Mesendoderm (in vitro differentiated cells): ENCODE results near the gene UTS2B.

Experiments
- DNase-seq: peaks from one replicate; pipeline ENCODE4 v3.0.0; 2013
- H2AK5ac ChIP-seq: 2 replicates; pipeline ENCODE4 v1.6.1; 2013; ENCODE audit warnings: low read length, inconsistent platforms
- H2BK120ac ChIP-seq: 2 replicates; pipeline ENCODE4 v1.6.1; 2013; ENCODE audit warnings: low read depth, mild to moderate bottlenecking, low read length, moderate library complexity, mixed read lengths
- H2BK15ac ChIP-seq: replicated peaks from 2 replicates; pipeline ENCODE4 v1.6.1; 2013; ENCODE audit warnings: low read depth, mild to moderate bottlenecking, moderate library complexity
- H2BK5ac ChIP-seq: 2 replicates; pipeline ENCODE4 v1.6.1; 2013; ENCODE audit warnings: low read length, inconsistent platforms
- H3K18ac ChIP-seq: 2 replicates; pipeline ENCODE4 v1.6.1; 2013; ENCODE audit warnings: mild to moderate bottlenecking, low read length, mixed read lengths
- H3K23ac ChIP-seq: one replicate; pipeline ENCODE4 v1.6.1; 2013; ENCODE audit warnings: low read length
- H3K27ac ChIP-seq: 2 replicates; pipeline ENCODE4 v1.5.1; 2013; ENCODE audit warnings: low read depth, mild to moderate bottlenecking, inconsistent platforms, low read length, moderate library complexity
- H3K27me3 ChIP-seq: 2 replicates; pipeline ENCODE4 v1.6.1; 2013; ENCODE audit warnings: low read length, control low read depth, mild to moderate bottlenecking, inconsistent platforms; ENCODE audit not compliant: insufficient read depth, poor library complexity
- H3K36me3 ChIP-seq: 2 replicates; pipeline ENCODE4 v1.6.1; 2013; ENCODE audit warnings: low read length, inconsistent platforms; ENCODE audit not compliant: control insufficient read depth, insufficient read depth
- H3K4ac ChIP-seq: one replicate; pipeline ENCODE4 v1.6.1; 2013; ENCODE audit warnings: low read depth, mild to moderate bottlenecking, low read length, moderate library complexity
- H3K4me1 ChIP-seq: 2 replicates; pipeline ENCODE4 v1.6.1; 2013; ENCODE audit warnings: low read depth, low read length, inconsistent platforms; ENCODE audit not compliant: control insufficient read depth
- H3K4me2 ChIP-seq: 2 replicates; pipeline ENCODE4 v1.6.1; 2013; ENCODE audit warnings: low read length
- H3K4me3 ChIP-seq: 2 replicates; pipeline ENCODE4 v1.5.1; 2013; ENCODE audit warnings: mild to moderate bottlenecking, low read length
- H3K56ac ChIP-seq: one replicate; pipeline ENCODE4 v1.6.1; 2013; ENCODE audit warnings: low read length
- H3K79me1 ChIP-seq: 2 replicates; pipeline ENCODE4 v1.6.1; 2013; ENCODE audit warnings: low read length, inconsistent platforms
- H3K79me2 ChIP-seq: 2 replicates; pipeline ENCODE4 v1.6.1; 2013; ENCODE audit warnings: mild to moderate bottlenecking, low read length; ENCODE audit not compliant: control insufficient read depth, insufficient read depth
- H3K9ac ChIP-seq: 2 replicates; pipeline ENCODE4 v1.6.1; 2013; ENCODE audit warnings: low read length, inconsistent platforms
- H4K5ac ChIP-seq: one replicate; pipeline ENCODE4 v1.6.1; 2013; ENCODE audit warnings: low read length
- H4K8ac ChIP-seq: one replicate; pipeline ENCODE4 v1.6.1; 2013; ENCODE audit warnings: low read depth, mild to moderate bottlenecking, control low read depth, low read length, moderate library complexity
- WGBS: extraction: QIAGEN DNeasy Blood & Tissue Kit; methylation state at CpG from one replicate; pipeline ENCODE4 v1.1.7; 2013; ENCODE audit warnings: low lambda C conversion rate, missing lambda C conversion rate; ENCODE audit not compliant: insufficient coverage; ENCODE audit errors: extremely low coverage; 5-methylcytosine and 5-hydroxymethylcytosine counted together

Gene UTS2B

GRCh38 chr3:191235331-191236314 is 94.7 kb downstream of the UTS2B start:
- H3K23ac ChIP-seq = no peak overlapping the region
- no peak overlapping the region for H3K4me3 ChIP-seq
- H3K79me2 ChIP-seq = no peaks in the 10 kb centered on the region
- no peak overlapping the region for H2BK120ac ChIP-seq
- H3K18ac ChIP-seq = no peak overlapping the region
- H2BK5ac ChIP-seq = no peak overlapping the region
- no peak overlapping the region for H3K56ac ChIP-seq
- peak; percentile 35 for DNase-seq
- H4K5ac ChIP-seq = no peak overlapping the region
- H3K27ac ChIP-seq = no peak overlapping the region
- H2AK5ac ChIP-seq = no peak overlapping the region
- no peaks in the 10 kb centered on the region for H3K27me3 ChIP-seq
- H3K4me1 ChIP-seq = no peaks in the 10 kb centered on the region
- H4K8ac ChIP-seq = no peak overlapping the region
- no peak overlapping the region for H3K4me2 ChIP-seq
- no peak overlapping the region for H3K9ac ChIP-seq
- H3K79me1 ChIP-seq = no peaks in the 10 kb centered on the region
- no peak overlapping the region for H2BK15ac ChIP-seq
- H3K36me3 ChIP-seq = no peaks in the 10 kb centered on the region
- H3K4ac ChIP-seq = no peak overlapping the region
- WGBS = no CpG with 5 or more reads among the region's 4 CpGs

GRCh38 chr3:191234216-191234615 is 96.1 kb downstream of the UTS2B start:
- no peaks in the 10 kb centered on the region for H3K79me2 ChIP-seq
- no peak overlapping the region for H3K18ac ChIP-seq
- DNase-seq = no peak
- H3K4me1 ChIP-seq = no peaks in the 10 kb centered on the region
- WGBS = no CpG with 5 or more reads among the region's 9 CpGs
- no peak overlapping the region for H3K27ac ChIP-seq
- no peak overlapping the region for H2BK5ac ChIP-seq
- no peak overlapping the region for H2BK15ac ChIP-seq
- no peak overlapping the region for H3K4me3 ChIP-seq
- H3K4me2 ChIP-seq = no peak overlapping the region
- H3K79me1 ChIP-seq = no peaks in the 10 kb centered on the region
- no peak overlapping the region for H2AK5ac ChIP-seq
- H4K5ac ChIP-seq = no peak overlapping the region
- no peak overlapping the region for H3K56ac ChIP-seq
- H3K27me3 ChIP-seq = no peaks in the 10 kb centered on the region
- no peak overlapping the region for H3K9ac ChIP-seq
- no peak overlapping the region for H2BK120ac ChIP-seq
- no peaks in the 10 kb centered on the region for H3K36me3 ChIP-seq
- H3K23ac ChIP-seq = no peak overlapping the region
- H3K4ac ChIP-seq = no peak overlapping the region
- no peak overlapping the region for H4K8ac ChIP-seq

GRCh38 chr3:191227541-191227940 is 102.8 kb downstream of the UTS2B start:
- no peak overlapping the region for H2BK5ac ChIP-seq
- 100% methylated on average over 1 of the region's 5 CpGs for WGBS
- H2AK5ac ChIP-seq = no peak overlapping the region
- H3K4me3 ChIP-seq = no peak overlapping the region
- no peak overlapping the region for H3K56ac ChIP-seq
- H3K27ac ChIP-seq = no peak overlapping the region
- no peak overlapping the region for H3K4ac ChIP-seq
- H3K36me3 ChIP-seq = no peaks in the 10 kb centered on the region
- H3K23ac ChIP-seq = no peak overlapping the region
- no peak overlapping the region for H3K18ac ChIP-seq
- no peak overlapping the region for H4K8ac ChIP-seq
- H2BK120ac ChIP-seq = no peak overlapping the region
- no peaks in the 10 kb centered on the region for H3K4me1 ChIP-seq
- H3K79me2 ChIP-seq = no peaks in the 10 kb centered on the region
- no peaks in the 10 kb centered on the region for H3K27me3 ChIP-seq
- H3K9ac ChIP-seq = no peak overlapping the region
- H3K79me1 ChIP-seq = no peaks in the 10 kb centered on the region
- H2BK15ac ChIP-seq = no peak overlapping the region
- no peak overlapping the region for H4K5ac ChIP-seq
- no peak for DNase-seq
- no peak overlapping the region for H3K4me2 ChIP-seq

GRCh38 chr3:191221638-191222037 is 108.7 kb downstream of the UTS2B start:
- no peaks in the 10 kb centered on the region for H3K79me1 ChIP-seq
- H3K4ac ChIP-seq = no peak overlapping the region
- H3K36me3 ChIP-seq = no peaks in the 10 kb centered on the region
- no peak overlapping the region for H4K5ac ChIP-seq
- H4K8ac ChIP-seq = no peak overlapping the region
- no peak overlapping the region for H3K9ac ChIP-seq
- H3K4me3 ChIP-seq = no peak overlapping the region
- DNase-seq = no peak
- no peak overlapping the region for H2BK5ac ChIP-seq
- WGBS = no CpG with 5 or more reads among the region's 1 CpG
- H3K56ac ChIP-seq = no peak overlapping the region
- no peaks in the 10 kb centered on the region for H3K4me1 ChIP-seq
- H3K27me3 ChIP-seq = no peaks in the 10 kb centered on the region
- no peak overlapping the region for H2BK15ac ChIP-seq
- no peaks in the 10 kb centered on the region for H3K79me2 ChIP-seq
- H3K23ac ChIP-seq = no peak overlapping the region
- H3K18ac ChIP-seq = no peak overlapping the region
- no peak overlapping the region for H2BK120ac ChIP-seq
- no peak overlapping the region for H3K4me2 ChIP-seq
- no peak overlapping the region for H2AK5ac ChIP-seq
- H3K27ac ChIP-seq = no peak overlapping the region

- H3K4me2 ChIP-seq = no peak overlapping the region
- H2BK120ac ChIP-seq = no peak overlapping the region
- H4K5ac ChIP-seq = no peak overlapping the region
- WGBS = no CpG with 5 or more reads among the region's 5 CpGs
- no peak overlapping the region for H3K4ac ChIP-seq
- no peak overlapping the region for H4K8ac ChIP-seq
- H2BK5ac ChIP-seq = no peak overlapping the region
- H3K27me3 ChIP-seq = no peaks in the 10 kb centered on the region
- H3K9ac ChIP-seq = no peak overlapping the region
- H3K4me1 ChIP-seq = no peaks in the 10 kb centered on the region
- H3K23ac ChIP-seq = no peak overlapping the region
- no peak overlapping the region for H3K18ac ChIP-seq
- no peak overlapping the region for H3K56ac ChIP-seq
- peak; percentile 64 for DNase-seq
- H2BK15ac ChIP-seq = no peak overlapping the region
- H3K79me2 ChIP-seq = no peaks in the 10 kb centered on the region
- no peaks in the 10 kb centered on the region for H3K36me3 ChIP-seq
- H3K79me1 ChIP-seq = no peaks in the 10 kb centered on the region
- no peak overlapping the region for H3K4me3 ChIP-seq
- no peak overlapping the region for H3K27ac ChIP-seq
- no peak overlapping the region for H2AK5ac ChIP-seq
Observed at GRCh38 chr3:191220908-191221307, 109.4 kb downstream of the UTS2B start.
